Duodenal mucosa (tissue), 2 donors: ENCODE data around the gene MAN2B2.

Source experiments
- H3K27ac ChIP-seq: one replicate; pipeline ENCODE4 v1.7.0; 2013; ENCODE audit warnings: low read depth, low read length
- H3K27me3 ChIP-seq, 2 donors: one replicate each; pipeline ENCODE4 v1.7.0; 2013; ENCODE audit warnings: low read length in 2 of 2, control low read depth in 1 of 2; ENCODE audit not compliant: insufficient read depth in 2 of 2, control insufficient read depth in 1 of 2
- H3K36me3 ChIP-seq, 2 donors: one replicate each; pipeline ENCODE4 v1.7.0; 2013; ENCODE audit warnings: low read length in 2 of 2, control low read depth in 1 of 2; ENCODE audit not compliant: insufficient read depth in 2 of 2, control insufficient read depth in 1 of 2
- H3K4me1 ChIP-seq, 2 donors: one replicate each; pipeline ENCODE4 v1.7.0; 2013; ENCODE audit warnings: low read length in 2 of 2, control low read depth in 1 of 2; ENCODE audit not compliant: insufficient read depth in 2 of 2, control insufficient read depth in 1 of 2
- H3K4me3 ChIP-seq, 2 donors: one replicate each; pipeline ENCODE4 v1.7.0; 2013; ENCODE audit warnings: low read length in 2 of 2, low read depth in 1 of 2
- H3K9ac ChIP-seq, 2 donors: one replicate each; pipeline ENCODE4 v1.7.0; 2013; ENCODE audit warnings: low read length in 2 of 2, low read depth in 1 of 2
- H3K9me3 ChIP-seq, 2 donors: one replicate each; pipeline ENCODE4 v1.7.0; 2013; ENCODE audit warnings: low read length in 2 of 2, control low read depth in 1 of 2; ENCODE audit not compliant: control insufficient read depth in 1 of 2

The MAN2B2 gene

GRCh38 chr4:6576932-6577331, 1.9 kb downstream of the MAN2B2 start:
- H3K27ac ChIP-seq: no peak overlapping the region
- peaks cover 22 to 45% of the 10 kb centered on the region in 2 donors for H3K36me3 ChIP-seq
- no peak overlapping the region for H3K4me3 ChIP-seq
- H3K9ac ChIP-seq: no peak overlapping the region
- H3K4me1 ChIP-seq: peaks cover 10 to 15% of the 10 kb centered on the region in 2 donors
- H3K9me3 ChIP-seq: no peaks in the 10 kb centered on the region
- H3K27me3 ChIP-seq: peaks cover 5 to 6% of the 10 kb centered on the region in 2 donors

GRCh38 chr4:6577409-6577808, 2.4 kb downstream of the MAN2B2 start:
- H3K27me3 ChIP-seq: peaks cover 5 to 6% of the 10 kb centered on the region in 2 donors
- no peaks in the 10 kb centered on the region for H3K9me3 ChIP-seq
- H3K36me3 ChIP-seq: peaks cover 26 to 48% of the 10 kb centered on the region in 2 donors
- H3K4me3 ChIP-seq: no peak overlapping the region
- H3K27ac ChIP-seq: no peak overlapping the region
- peaks cover 10 to 15% of the 10 kb centered on the region in 2 donors for H3K4me1 ChIP-seq
- no peak overlapping the region for H3K9ac ChIP-seq

- no peak overlapping the region for H3K27ac ChIP-seq
- H3K9ac ChIP-seq: no peak overlapping the region
- peaks cover 5 to 6% of the 10 kb centered on the region in 2 donors for H3K27me3 ChIP-seq
- peaks cover 10 to 15% of the 10 kb centered on the region in 2 donors for H3K4me1 ChIP-seq
- H3K9me3 ChIP-seq: peaks cover 3 to 4% of the 10 kb centered on the region in 2 donors
- H3K4me3 ChIP-seq: no peak overlapping the region
- peaks cover 32 to 53% of the 10 kb centered on the region in 2 donors for H3K36me3 ChIP-seq
These were observed 3.2 kb downstream of the MAN2B2 start for GRCh38 chr4:6578221-6578620.

GRCh38 chr4:6580353-6580752, 5.4 kb downstream of the MAN2B2 start:
- Histone ChIP-seq H3K9ac (no peak overlapping the region), H3K4me1 (peaks cover 10% of the 10 kb centered on the region in 2 donors), H3K27me3 (no peaks in the 10 kb centered on the region), H3K4me3 (no peak overlapping the region), H3K27ac (no peak overlapping the region), H3K36me3 (peaks cover 38 to 65% of the 10 kb centered on the region in 2 donors), H3K9me3 (peaks cover 3 to 4% of the 10 kb centered on the region in 2 donors)

- Histone ChIP-seq H3K9ac (no peak overlapping the region), H3K9me3 (peaks cover 3 to 4% of the 10 kb centered on the region in 2 donors), H3K36me3 (peaks cover 41 to 69% of the 10 kb centered on the region in 2 donors), H3K4me3 (no peak overlapping the region), H3K27ac (no peak overlapping the region), H3K27me3 (no peaks in the 10 kb centered on the region), H3K4me1 (no peaks in the 10 kb centered on the region)
These were observed 6.7 kb downstream of the MAN2B2 start for GRCh38 chr4:6581566-6582121.

- Histone ChIP-seq H3K27ac (no peak overlapping the region), H3K27me3 (no peaks in the 10 kb centered on the region), H3K4me3 (no peak overlapping the region), H3K36me3 (peaks cover 41 to 66% of the 10 kb centered on the region in 2 donors), H3K9ac (no peak overlapping the region), H3K9me3 (peaks cover 3 to 4% of the 10 kb centered on the region in 2 donors), H3K4me1 (no peaks in the 10 kb centered on the region)
These were observed 8.0 kb downstream of the MAN2B2 start for GRCh38 chr4:6582889-6583490.

GRCh38 chr4:6584865-6585264, 9.9 kb downstream of the MAN2B2 start:
- Histone ChIP-seq H3K36me3 (peaks cover 26 to 53% of the 10 kb centered on the region in 2 donors), H3K27me3 (no peaks in the 10 kb centered on the region), H3K27ac (no peak overlapping the region), H3K9ac (no peak overlapping the region), H3K9me3 (peaks cover 3 to 4% of the 10 kb centered on the region in 2 donors), H3K4me3 (no peak overlapping the region), H3K4me1 (no peaks in the 10 kb centered on the region)

GRCh38 chr4:6586715-6587325, 11.8 kb downstream of the MAN2B2 start:
- Histone ChIP-seq H3K27ac (no peak overlapping the region), H3K27me3 (no peaks in the 10 kb centered on the region), H3K4me1 (no peaks in the 10 kb centered on the region), H3K9ac (no peak overlapping the region), H3K9me3 (peaks cover 3 to 4% of the 10 kb centered on the region in 2 donors), H3K36me3 (peaks cover 25 to 39% of the 10 kb centered on the region in 2 donors), H3K4me3 (no peak overlapping the region)

- Histone ChIP-seq H3K36me3 (peaks cover 20 to 30% of the 10 kb centered on the region in 2 donors), H3K27ac (no peak overlapping the region), H3K9me3 (no peaks in the 10 kb centered on the region), H3K4me3 (no peak overlapping the region), H3K9ac (no peak overlapping the region), H3K4me1 (no peaks in the 10 kb centered on the region), H3K27me3 (no peaks in the 10 kb centered on the region)
These were observed 14.5 kb downstream of the MAN2B2 start for GRCh38 chr4:6589444-6589843.

GRCh38 chr4:6591313-6591712, 16.3 kb downstream of the MAN2B2 start:
- Histone ChIP-seq H3K4me1 (no peaks in the 10 kb centered on the region), H3K36me3 (peaks cover 14 to 32% of the 10 kb centered on the region in 2 donors), H3K9me3 (no peaks in the 10 kb centered on the region)

More at GRCh38 chr4:6591313-6591712, 16.3 kb downstream of the MAN2B2 start:
- H3K27me3 ChIP-seq: no peaks in the 10 kb centered on the region
- H3K27ac ChIP-seq: no peak overlapping the region
- H3K4me3 ChIP-seq: no peak overlapping the region
- no peak overlapping the region for H3K9ac ChIP-seq
